AG09319 (cell line): ENCODE data around the gene INHBE.

Source experiments
- DNase-seq: peaks from one replicate; pipeline ENCODE4 v3.0.0-alpha.2; 2010; ENCODE audit warnings: low read depth; ENCODE audit errors: extremely low read depth
- CTCF ChIP-seq: IDR thresholded peaks from 2 replicates; pipeline ENCODE4 v1.5.1; 2011; ENCODE audit warnings: low read depth, mild to moderate bottlenecking, inconsistent platforms, low read length, moderate library complexity

INHBE gene

DNA sequence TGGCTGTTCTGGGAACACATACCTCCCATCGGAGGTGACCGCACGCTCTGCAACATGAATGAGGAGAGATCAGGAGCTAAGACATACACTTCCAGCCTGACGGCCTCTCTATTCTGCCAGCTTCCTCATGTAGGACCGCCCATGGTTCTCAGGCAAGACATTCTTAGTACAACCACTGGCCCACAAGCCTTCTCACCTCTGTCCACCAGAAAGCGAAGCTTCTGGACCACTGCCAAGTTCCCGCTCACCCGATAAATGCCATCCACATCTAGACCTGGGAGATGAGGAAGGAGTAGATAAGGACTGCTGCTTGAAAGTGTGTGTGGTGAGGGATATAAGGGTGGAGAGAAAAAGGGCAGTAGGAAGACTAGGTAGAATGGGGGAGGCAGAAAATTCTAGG, 19.3 kb downstream of the INHBE start:
- DNase-seq, result no peak
- TF ChIP-seq CTCF, result no peak

- no peak for DNase-seq
Measured at GRCh38 chr12:57474862-57475261, 19.8 kb downstream of the INHBE start.

GRCh38 chr12:57475271-57476161, 20.4 kb downstream of the INHBE start:
- no peak for DNase-seq
- no peak for TF ChIP-seq CTCF

More at GRCh38 chr12:57474862-57475261, 19.8 kb downstream of the INHBE start:
- TF ChIP-seq CTCF, result no peak

DNA sequence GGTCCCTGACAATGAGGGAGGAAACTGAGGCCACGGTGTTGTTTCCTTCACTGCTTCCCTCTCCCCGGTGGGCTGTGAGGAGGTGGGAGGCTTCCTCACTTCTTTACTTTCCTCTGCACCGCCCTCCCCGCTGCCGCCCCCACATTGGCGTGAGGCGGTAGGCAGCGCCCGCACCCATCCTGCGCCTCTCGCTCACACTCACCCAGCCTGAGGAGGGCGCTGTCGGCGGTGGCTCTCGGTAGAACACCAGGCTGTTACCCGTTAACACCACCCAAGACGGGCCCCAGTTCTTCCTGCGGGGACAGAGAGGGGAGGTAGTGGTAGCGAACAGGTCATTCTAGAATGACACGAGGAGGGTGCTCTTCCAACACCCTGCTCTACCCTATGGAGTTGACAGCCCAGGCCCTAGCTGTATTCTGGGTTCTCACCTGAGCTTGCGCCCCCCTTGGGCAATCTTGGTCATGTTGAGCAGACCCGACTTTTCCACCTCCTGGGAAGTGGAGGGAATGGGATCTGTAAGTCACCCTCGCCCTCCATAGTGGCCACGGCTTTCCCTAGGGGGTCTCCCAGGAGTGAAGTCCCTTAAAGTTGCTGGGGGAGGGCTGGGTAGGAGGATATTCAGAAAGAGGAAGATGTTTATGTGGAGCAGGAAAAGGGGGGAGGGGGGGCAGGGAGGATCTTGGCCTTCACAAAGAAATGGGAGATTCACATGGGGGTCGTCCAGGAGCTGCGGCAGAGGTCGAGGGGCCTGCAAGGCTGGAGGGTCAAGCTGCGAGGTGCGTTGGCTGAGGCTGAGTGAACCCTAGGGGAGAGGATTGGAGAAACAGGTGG, 21.3 kb downstream of the INHBE start:
- TF ChIP-seq CTCF, result no peak; the same call in 1 of the 2 replicates
- no peak for DNase-seq

DNA sequence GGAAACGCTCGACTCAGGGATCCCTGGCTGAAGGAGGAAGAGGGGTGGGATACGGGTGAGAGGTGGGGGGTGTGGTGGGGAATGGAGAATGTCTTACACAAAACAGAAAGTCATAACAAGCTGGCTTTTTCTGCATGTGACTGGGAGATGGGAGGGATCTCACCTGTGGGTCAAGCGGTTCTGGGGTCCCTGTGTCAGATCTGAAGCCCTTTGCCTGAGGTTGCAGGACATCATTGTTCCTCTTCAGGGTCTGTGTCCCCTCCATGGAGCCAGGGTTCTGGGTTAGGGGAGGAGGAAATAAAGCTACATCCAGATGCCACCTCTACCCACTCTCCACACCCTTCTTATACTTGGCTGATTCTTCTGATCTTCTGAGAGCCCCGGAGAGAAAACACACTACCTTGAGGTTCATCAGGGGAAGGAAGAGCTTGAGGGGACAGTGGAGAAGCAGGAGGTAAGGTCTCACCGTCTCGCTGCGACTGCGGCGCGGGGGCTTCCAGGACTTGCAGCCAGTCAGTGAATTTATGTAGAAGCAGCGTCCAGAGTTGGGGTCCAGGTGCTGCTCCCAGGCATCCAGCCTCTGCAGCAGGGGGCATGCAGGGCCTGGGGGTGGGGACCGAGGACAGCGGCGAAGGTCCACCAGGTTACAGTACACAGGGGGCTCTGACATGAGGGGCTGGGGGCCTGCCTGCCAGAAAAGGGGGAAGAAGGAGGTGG, 22.0 kb downstream of the INHBE start:
- DNase-seq, result no peak
- TF ChIP-seq CTCF, result no peak

GRCh38 chr12:57477710-57478681, 22.9 kb downstream of the INHBE start:
- no peak for DNase-seq
- TF ChIP-seq CTCF, result no peak
